ENCODE results near the gene SVIL.
"Not testable (repeated sequence)": the region's sequence is repeated elsewhere in the genome, so short reads cannot be mapped to it uniquely, and the experiment has no call there.

The SVIL gene

GRCh38 chr10:29470355-29470705 is 164.4 kb downstream of the SVIL start:
- no peak overlapping the region for H3K9ac ChIP-seq (ENCODE audit: low read length)
- no peak overlapping the region for H3K14ac ChIP-seq (ENCODE audit: low read length in 2 of 2)
- H3K23ac ChIP-seq (ENCODE audit: low read length in 2 of 2), result no peak overlapping the region
- peaks cover 36% of the 10 kb centered on the region for H3K4me1 ChIP-seq (ENCODE audit: control insufficient read depth, insufficient read depth, low read depth, low read length)
- H3K4ac ChIP-seq (ENCODE audit: low read depth in 1 of 2, low read length in 2 of 2), result no peak overlapping the region
- H3K79me1 ChIP-seq (replicated peaks; ENCODE audit: low read length, poor library complexity, severe bottlenecking), result peaks cover 25% of the 10 kb centered on the region
- H2AK5ac ChIP-seq (ENCODE audit: low read length, severe bottlenecking), result peak overlapping the region; percentile 42
- H3K4me3 ChIP-seq (ENCODE audit: insufficient read depth in 1 of 2, low read depth in 1 of 2, low read length in 2 of 2), result no peak overlapping the region
- no peak overlapping the region for H2BK15ac ChIP-seq (ENCODE audit: low read depth, poor library complexity, severe bottlenecking)
- no peak overlapping the region for H2BK120ac ChIP-seq (ENCODE audit: low read depth, low read length)
- no peaks in the 10 kb centered on the region for H3K9me3 ChIP-seq (ENCODE audit: control insufficient read depth, low read length)
- no peak overlapping the region for H3K4me2 ChIP-seq (ENCODE audit: low read length, poor library complexity, severe bottlenecking)
- no peak overlapping the region for H2AFZ ChIP-seq (ENCODE audit: low read depth, low read length)
- no peaks in the 10 kb centered on the region for H3K27me3 ChIP-seq (ENCODE audit: control insufficient read depth in 1 of 2, insufficient read depth in 1 of 2, low read length in 2 of 2)
- no peak overlapping the region for H4K8ac ChIP-seq (ENCODE audit: low read length)
- 71% methylated on average over 16 of the region's 16 CpGs for WGBS
- no peak overlapping the region for H2BK12ac ChIP-seq (ENCODE audit: low read length in 2 of 2)
- no peak overlapping the region for H4K91ac ChIP-seq (ENCODE audit: low read length)
- H3K36me3 ChIP-seq (ENCODE audit: control insufficient read depth in 1 of 2, insufficient read depth in 2 of 2, low read depth in 1 of 2, low read length in 2 of 2), result peaks cover 46 to 94% of the 10 kb centered on the region in 2 experiments
- H3K27ac ChIP-seq (ENCODE audit: low read length, poor library complexity, severe bottlenecking), result peak overlapping the region; percentile 95
- no peak overlapping the region for H2BK5ac ChIP-seq (ENCODE audit: low read depth, low read length, poor library complexity, severe bottlenecking)
- H3K18ac ChIP-seq (ENCODE audit: low read depth in 1 of 2, low read length in 2 of 2), result no peak overlapping the region
- no peak for DNase-seq

- Histone ChIP-seq H3K18ac (ENCODE audit: low read depth in 1 of 2, low read length in 2 of 2) (no peak overlapping the region), H3K9ac (ENCODE audit: low read length) (no peak overlapping the region), H4K91ac (ENCODE audit: low read length) (no peak overlapping the region), H3K4me2 (ENCODE audit: low read length, poor library complexity, severe bottlenecking) (no peak overlapping the region), H3K36me3 (ENCODE audit: control insufficient read depth in 1 of 2, insufficient read depth in 2 of 2, low read depth in 1 of 2, low read length in 2 of 2) (peaks cover 49 to 95% of the 10 kb centered on the region in 2 experiments), H3K27me3 (ENCODE audit: control insufficient read depth in 1 of 2, insufficient read depth in 1 of 2, low read length in 2 of 2) (no peaks in the 10 kb centered on the region), H4K8ac (ENCODE audit: low read length) (no peak overlapping the region), H3K23ac (ENCODE audit: low read length in 2 of 2) (no peak overlapping the region), H3K4me3 (ENCODE audit: insufficient read depth in 1 of 2, low read depth in 1 of 2, low read length in 2 of 2) (no peak overlapping the region), H3K27ac (ENCODE audit: low read length, poor library complexity, severe bottlenecking) (no peak overlapping the region), H3K4me1 (ENCODE audit: control insufficient read depth, insufficient read depth, low read depth, low read length) (peaks cover 34% of the 10 kb centered on the region), H3K4ac (ENCODE audit: low read depth in 1 of 2, low read length in 2 of 2) (no peak overlapping the region), H3K14ac (ENCODE audit: low read length in 2 of 2) (no peak overlapping the region), H3K9me3 (ENCODE audit: control insufficient read depth, low read length) (no peaks in the 10 kb centered on the region), H2BK15ac (ENCODE audit: low read depth, poor library complexity, severe bottlenecking) (peak overlapping the region; percentile 71), H2BK12ac (ENCODE audit: low read length in 2 of 2) (no peak overlapping the region), H2AK5ac (ENCODE audit: low read length, severe bottlenecking) (peak overlapping the region; percentile 37), H3K79me1 (replicated peaks; ENCODE audit: low read length, poor library complexity, severe bottlenecking) (peaks cover 25% of the 10 kb centered on the region), H2AFZ (ENCODE audit: low read depth, low read length) (no peak overlapping the region), H2BK5ac (ENCODE audit: low read depth, low read length, poor library complexity, severe bottlenecking) (no peak overlapping the region), H2BK120ac (ENCODE audit: low read depth, low read length) (no peak overlapping the region)
- DNase-seq, result no peak
- WGBS, result 98% methylated on average over 28 of the region's 28 CpGs
Observed at GRCh38 chr10:29469481-29470354, 165.1 kb downstream of the SVIL start.

- no peak overlapping the region for H2BK5ac ChIP-seq (ENCODE audit: low read depth, low read length, poor library complexity, severe bottlenecking)
- no peak overlapping the region for H4K91ac ChIP-seq (ENCODE audit: low read length)
- H3K4me1 ChIP-seq (ENCODE audit: control insufficient read depth, insufficient read depth, low read depth, low read length), result peaks cover 12% of the 10 kb centered on the region
- H2BK15ac ChIP-seq (ENCODE audit: low read depth, poor library complexity, severe bottlenecking), result no peak overlapping the region
- H2AK5ac ChIP-seq (ENCODE audit: low read length, severe bottlenecking), result no peak overlapping the region
- no peak overlapping the region for H3K4ac ChIP-seq (ENCODE audit: low read depth in 1 of 2, low read length in 2 of 2)
- no peaks in the 10 kb centered on the region for H3K27me3 ChIP-seq (ENCODE audit: control insufficient read depth in 1 of 2, insufficient read depth in 1 of 2, low read length in 2 of 2)
- H3K9ac ChIP-seq (ENCODE audit: low read length), result no peak overlapping the region
- H2AFZ ChIP-seq (ENCODE audit: low read depth, low read length), result no peak overlapping the region
- H3K27ac ChIP-seq (ENCODE audit: low read length, poor library complexity, severe bottlenecking), result no peak overlapping the region
- H3K14ac ChIP-seq (ENCODE audit: low read length in 2 of 2), result no peak overlapping the region
- DNase-seq, result no peak
- no peak overlapping the region for H3K18ac ChIP-seq (ENCODE audit: low read depth in 1 of 2, low read length in 2 of 2)
- H4K8ac ChIP-seq (ENCODE audit: low read length), result no peak overlapping the region
- no peak overlapping the region for H2BK120ac ChIP-seq (ENCODE audit: low read depth, low read length)
- 93% methylated on average over 8 of the region's 8 CpGs for WGBS
- H3K9me3 ChIP-seq (ENCODE audit: control insufficient read depth, low read length), result no peaks in the 10 kb centered on the region
- peaks cover 62 to 97% of the 10 kb centered on the region in 2 experiments for H3K36me3 ChIP-seq (ENCODE audit: control insufficient read depth in 1 of 2, insufficient read depth in 2 of 2, low read depth in 1 of 2, low read length in 2 of 2)
- H3K79me1 ChIP-seq (replicated peaks; ENCODE audit: low read length, poor library complexity, severe bottlenecking), result peaks cover 31% of the 10 kb centered on the region
- no peak overlapping the region for H3K4me2 ChIP-seq (ENCODE audit: low read length, poor library complexity, severe bottlenecking)
- no peak overlapping the region for H3K4me3 ChIP-seq (ENCODE audit: insufficient read depth in 1 of 2, low read depth in 1 of 2, low read length in 2 of 2)
- no peak overlapping the region for H3K23ac ChIP-seq (ENCODE audit: low read length in 2 of 2)
- no peak overlapping the region for H2BK12ac ChIP-seq (ENCODE audit: low read length in 2 of 2)
Observed at GRCh38 chr10:29465384-29465783, 169.4 kb downstream of the SVIL start.

- not testable (repeated sequence) for H3K9me3 ChIP-seq (ENCODE audit: control insufficient read depth, low read length); H3K9ac ChIP-seq (ENCODE audit: low read length); H2BK5ac ChIP-seq (ENCODE audit: low read depth, low read length, poor library complexity, severe bottlenecking); DNase-seq; H3K14ac ChIP-seq (ENCODE audit: low read length in 2 of 2); H3K18ac ChIP-seq (ENCODE audit: low read depth in 1 of 2, low read length in 2 of 2); H3K4me1 ChIP-seq (ENCODE audit: control insufficient read depth, insufficient read depth, low read depth, low read length); H2AFZ ChIP-seq (ENCODE audit: low read depth, low read length); H2AK5ac ChIP-seq (ENCODE audit: low read length, severe bottlenecking); H3K27me3 ChIP-seq (ENCODE audit: control insufficient read depth in 1 of 2, insufficient read depth in 1 of 2, low read length in 2 of 2); H3K27ac ChIP-seq (ENCODE audit: low read length, poor library complexity, severe bottlenecking); H2BK120ac ChIP-seq (ENCODE audit: low read depth, low read length); H3K4me2 ChIP-seq (ENCODE audit: low read length, poor library complexity, severe bottlenecking); H4K8ac ChIP-seq (ENCODE audit: low read length); H2BK15ac ChIP-seq (ENCODE audit: low read depth, poor library complexity, severe bottlenecking); H3K4ac ChIP-seq (ENCODE audit: low read depth in 1 of 2, low read length in 2 of 2); H3K4me3 ChIP-seq (ENCODE audit: insufficient read depth in 1 of 2, low read depth in 1 of 2, low read length in 2 of 2); H2BK12ac ChIP-seq (ENCODE audit: low read length in 2 of 2); H4K91ac ChIP-seq (ENCODE audit: low read length); H3K23ac ChIP-seq (ENCODE audit: low read length in 2 of 2)
- H3K36me3 ChIP-seq (ENCODE audit: control insufficient read depth in 1 of 2, insufficient read depth in 2 of 2, low read depth in 1 of 2, low read length in 2 of 2), result peaks cover 62 to 97% of the 10 kb centered on the region in 2 experiments
- peaks cover 32% of the 10 kb centered on the region for H3K79me1 ChIP-seq (replicated peaks; ENCODE audit: low read length, poor library complexity, severe bottlenecking)
- 89% methylated on average over 3 of the region's 4 CpGs for WGBS
Observed at GRCh38 chr10:29464671-29465171, 170.1 kb downstream of the SVIL start.
